Measurements from ENCODE around the gene DTNB. TPM values are rescaled to one million over a fixed set of nuclear protein-coding genes. Genes with fewer than 3 reads are reported as not detected.
"Not testable (repeated sequence)": the region's sequence is repeated elsewhere in the genome, so short reads cannot be mapped to it uniquely, and the experiment has no call there.

Gene DTNB
- polyA plus RNA-seq, 4 donors, result 16.4 to 22.2 (median 18.7) TPM

GRCh38 chr2:25633801-25634200, 39.6 kb downstream of the DTNB start:
- not testable (repeated sequence) for DNase-seq (ENCODE audit: low read depth in 4 of 4, low spot score in 3 of 4)

GRCh38 chr2:25632396-25632795, 41.0 kb downstream of the DTNB start:
- no peak for DNase-seq (ENCODE audit: low read depth in 4 of 4, low spot score in 3 of 4)

GRCh38 chr2:25624635-25625034, 48.7 kb downstream of the DTNB start:
- no peak for DNase-seq (ENCODE audit: low read depth in 4 of 4, low spot score in 3 of 4)

DNA sequence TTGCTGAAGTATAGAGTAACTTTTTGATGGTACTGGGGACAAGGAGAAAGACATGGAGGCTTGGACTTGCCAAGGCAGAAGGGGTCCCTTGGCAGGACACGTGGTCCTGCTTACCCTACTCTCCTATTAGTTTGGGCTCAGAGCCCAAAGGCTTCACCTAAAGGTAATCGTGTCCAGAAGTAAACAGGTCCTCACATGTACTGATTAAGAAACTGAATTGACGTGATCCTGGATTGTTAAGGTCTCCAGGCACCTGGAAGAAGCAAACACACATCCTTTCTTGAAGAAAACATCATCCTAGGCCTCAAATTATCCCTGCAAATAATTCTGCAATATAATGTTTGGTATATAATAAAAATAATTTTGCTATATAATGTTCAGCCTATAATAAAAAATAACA, 50.0 kb downstream of the DTNB start:
- no peak for DNase-seq (ENCODE audit: low read depth in 4 of 4, low spot score in 3 of 4)

DNA sequence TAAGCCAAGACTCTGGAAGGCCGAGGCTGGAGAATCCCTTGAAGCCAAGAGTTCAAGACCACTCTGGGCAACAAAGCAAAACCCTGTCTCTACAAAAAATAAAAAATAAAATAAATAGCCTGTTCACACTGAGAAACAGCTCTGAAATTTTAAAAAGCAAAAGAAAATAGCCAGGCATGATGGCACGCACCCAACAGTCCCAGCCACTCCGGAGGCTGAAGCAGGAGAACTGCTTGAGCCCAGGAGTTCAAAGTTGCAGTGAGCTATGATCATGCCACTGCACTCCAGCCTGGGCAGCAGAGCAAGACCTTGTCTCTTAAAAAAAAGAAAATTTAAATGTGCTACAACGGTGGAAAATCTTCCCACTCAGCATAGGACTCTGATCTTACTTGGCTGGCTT, 52.7 kb downstream of the DTNB start:
- DNase-seq (ENCODE audit: low read depth in 4 of 4, low spot score in 3 of 4), result no peak

GRCh38 chr2:25620077-25620476, 53.3 kb downstream of the DTNB start:
- DNase-seq (ENCODE audit: low read depth in 4 of 4, low spot score in 3 of 4), result no peak

GRCh38 chr2:25619185-25619584, 54.2 kb downstream of the DTNB start:
- no peak for DNase-seq (ENCODE audit: low read depth in 4 of 4, low spot score in 3 of 4)

DNA sequence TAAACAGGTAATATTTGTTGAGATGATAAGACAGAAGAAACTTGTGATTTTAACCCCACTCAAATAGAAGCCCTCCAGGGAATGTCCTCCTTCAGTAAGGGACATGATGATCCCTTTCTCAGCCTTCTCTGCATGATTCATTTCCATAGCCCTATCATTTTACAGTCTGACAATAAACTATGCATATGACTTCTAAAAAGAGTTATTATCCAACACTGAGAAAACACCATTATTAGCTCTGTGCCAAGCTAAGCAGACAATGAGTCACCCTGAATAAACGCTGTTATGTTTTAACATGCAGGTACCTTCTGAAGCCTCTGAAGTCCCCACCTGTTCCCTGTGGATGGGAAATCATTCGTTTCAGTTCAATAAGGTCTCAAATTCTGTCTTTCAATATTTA, 54.7 kb downstream of the DTNB start:
- no peak for DNase-seq (ENCODE audit: low read depth in 4 of 4, low spot score in 3 of 4)

DNA sequence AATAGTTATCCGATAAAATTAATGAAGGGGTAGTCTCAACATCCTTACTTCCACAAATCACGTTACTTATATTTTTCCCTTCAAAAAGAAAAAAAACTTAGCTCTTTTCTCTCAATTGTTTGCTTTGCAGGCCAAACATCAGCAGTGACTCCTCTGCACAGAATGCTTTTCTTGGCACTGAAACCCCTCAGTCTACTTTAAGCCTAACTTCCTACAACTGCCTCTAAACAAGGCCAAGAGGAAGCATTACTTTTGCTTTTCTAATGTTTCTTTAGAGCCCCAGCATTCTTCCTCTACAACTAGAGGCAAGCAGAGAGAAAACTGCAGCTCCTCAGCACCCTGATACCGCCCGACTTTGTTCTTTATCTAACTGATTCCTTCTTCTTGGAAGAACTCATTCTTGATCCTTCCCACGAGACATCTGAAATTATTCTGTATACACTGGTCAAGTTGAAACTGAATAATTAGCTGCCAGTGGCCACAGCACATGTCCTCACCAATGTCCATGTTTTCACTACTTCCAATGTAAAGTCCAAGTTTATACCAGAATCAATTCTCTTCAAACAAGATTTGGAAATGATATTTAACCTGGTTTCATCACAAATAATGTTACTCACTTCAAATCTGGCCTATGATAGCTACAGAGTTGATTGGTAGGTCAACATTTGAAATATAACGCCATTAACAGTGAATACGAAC, 55.3 kb downstream of the DTNB start:
- DNase-seq (ENCODE audit: low read depth in 4 of 4, low spot score in 3 of 4), result peak in 3 of 4 donors; percentile 20 to 28 (median 28)

DNA sequence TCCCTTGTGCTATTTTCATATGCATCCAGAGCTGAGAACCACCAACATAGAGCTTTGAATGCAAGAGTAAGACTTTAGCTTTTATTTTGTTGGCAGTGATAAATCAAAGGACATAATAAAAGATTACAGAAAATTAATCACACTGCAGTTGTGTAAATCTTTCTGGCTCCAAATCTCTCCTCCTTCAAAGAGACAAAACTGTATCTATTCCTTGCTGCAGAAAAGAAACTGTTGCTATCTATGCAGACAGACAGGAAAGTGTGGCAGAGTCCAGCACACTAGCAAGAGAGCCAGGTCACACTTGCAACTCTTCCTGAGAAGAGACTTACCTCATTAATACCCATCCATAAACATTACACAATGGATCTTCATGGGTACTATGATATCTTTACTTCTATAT, 57.5 kb downstream of the DTNB start:
- no peak for DNase-seq (ENCODE audit: low read depth in 4 of 4, low spot score in 3 of 4)

- no peak for DNase-seq (ENCODE audit: low read depth in 4 of 4, low spot score in 3 of 4)
Measured at GRCh38 chr2:25615386-25615785, 58.0 kb downstream of the DTNB start.

- DNase-seq (ENCODE audit: low read depth in 4 of 4, low spot score in 3 of 4), result no peak
Measured at GRCh38 chr2:25614711-25615110, 58.7 kb downstream of the DTNB start.

- no peak for DNase-seq (ENCODE audit: low read depth in 4 of 4, low spot score in 3 of 4)
Measured at GRCh38 chr2:25608718-25609117, 64.7 kb downstream of the DTNB start.

GRCh38 chr2:25606892-25607291, 66.5 kb downstream of the DTNB start:
- DNase-seq (ENCODE audit: low read depth in 4 of 4, low spot score in 3 of 4), result no peak

GRCh38 chr2:25602333-25602723, 71.0 kb downstream of the DTNB start:
- DNase-seq (ENCODE audit: low read depth in 4 of 4, low spot score in 3 of 4), result no peak

- not testable (repeated sequence) for DNase-seq (ENCODE audit: low read depth in 4 of 4, low spot score in 3 of 4)
Measured at GRCh38 chr2:25601711-25602332, 71.6 kb downstream of the DTNB start.

DNA sequence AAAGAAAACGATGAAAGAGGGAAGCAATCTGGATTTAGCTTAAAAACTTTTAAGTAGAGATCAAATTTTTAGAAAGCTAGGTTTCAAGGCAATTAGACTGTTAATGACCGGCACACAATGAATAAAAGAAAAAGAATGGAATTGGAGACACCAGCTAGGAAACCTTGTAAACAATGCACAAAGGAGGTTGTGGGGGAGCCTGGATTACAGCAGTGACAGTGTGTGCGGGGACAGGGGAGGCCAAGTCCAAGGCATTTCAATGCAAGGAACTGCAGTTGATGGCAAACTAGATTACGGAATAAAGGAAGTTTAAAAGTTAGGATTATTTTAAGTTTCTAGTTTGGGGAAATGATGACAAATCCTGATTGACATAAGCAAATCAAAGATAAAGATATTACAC, 74.5 kb downstream of the DTNB start:
- DNase-seq (ENCODE audit: low read depth in 4 of 4, low spot score in 3 of 4), result no peak

- no peak for DNase-seq (ENCODE audit: low read depth in 4 of 4, low spot score in 3 of 4)
Measured at GRCh38 chr2:25598332-25598731, 75.0 kb downstream of the DTNB start.

DNA sequence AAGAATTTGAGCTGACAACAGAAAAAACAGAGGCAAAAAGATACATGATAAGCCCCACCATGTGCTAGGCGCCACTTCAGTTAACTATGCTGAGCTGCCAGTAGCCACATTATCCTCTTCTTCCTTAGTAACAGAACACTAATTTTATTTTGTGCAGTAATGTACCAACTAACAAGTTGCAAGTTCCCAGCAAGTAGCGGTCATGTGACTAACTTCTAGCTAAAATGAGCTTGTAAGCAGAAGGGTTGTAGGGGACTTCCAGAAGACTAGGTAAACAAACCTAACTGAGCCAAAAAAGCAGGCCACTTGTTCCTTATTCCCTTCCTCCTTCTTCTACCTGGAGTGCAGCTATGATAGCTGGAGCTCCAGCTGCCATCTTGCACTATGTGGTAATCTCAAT, 75.5 kb downstream of the DTNB start:
- no peak for DNase-seq (ENCODE audit: low read depth in 4 of 4, low spot score in 3 of 4)

DNA sequence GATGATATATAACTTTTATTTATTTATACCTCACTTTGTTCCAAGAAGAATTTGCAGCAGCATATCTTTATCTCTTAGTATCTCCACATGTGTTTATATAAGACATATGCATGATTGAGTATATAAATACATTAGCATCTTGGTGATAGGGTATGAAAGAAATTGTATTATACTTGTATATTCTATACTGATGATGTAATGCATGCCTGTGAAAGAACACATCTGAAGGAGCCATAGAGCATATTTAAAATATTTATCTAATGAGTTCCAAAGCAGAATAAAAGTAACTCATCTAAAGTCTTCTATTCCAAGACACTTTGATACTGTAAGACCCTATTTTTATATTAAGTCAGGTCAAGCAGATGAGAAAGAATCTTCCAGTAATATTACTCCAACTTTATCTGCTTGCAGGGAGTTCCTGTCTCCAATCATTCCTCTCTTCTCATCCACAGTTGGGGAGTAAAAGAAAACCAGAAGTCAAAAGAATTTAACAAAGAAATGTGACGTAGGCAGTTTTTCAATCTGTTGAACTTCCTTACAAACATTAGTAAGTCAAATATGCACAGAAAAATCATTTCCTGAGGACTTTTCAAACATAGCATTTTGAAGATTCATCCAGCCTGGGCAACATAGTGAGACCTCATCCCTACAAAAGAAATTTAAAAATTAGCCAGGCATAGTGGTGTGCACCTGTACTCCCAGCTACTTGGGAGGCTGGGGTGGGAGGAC, 76.7 kb downstream of the DTNB start:
- DNase-seq (ENCODE audit: low read depth in 4 of 4, low spot score in 3 of 4), result no peak

- no peak for DNase-seq (ENCODE audit: low read depth in 4 of 4, low spot score in 3 of 4)
Measured at GRCh38 chr2:25595393-25595792, 78.0 kb downstream of the DTNB start.

DNA sequence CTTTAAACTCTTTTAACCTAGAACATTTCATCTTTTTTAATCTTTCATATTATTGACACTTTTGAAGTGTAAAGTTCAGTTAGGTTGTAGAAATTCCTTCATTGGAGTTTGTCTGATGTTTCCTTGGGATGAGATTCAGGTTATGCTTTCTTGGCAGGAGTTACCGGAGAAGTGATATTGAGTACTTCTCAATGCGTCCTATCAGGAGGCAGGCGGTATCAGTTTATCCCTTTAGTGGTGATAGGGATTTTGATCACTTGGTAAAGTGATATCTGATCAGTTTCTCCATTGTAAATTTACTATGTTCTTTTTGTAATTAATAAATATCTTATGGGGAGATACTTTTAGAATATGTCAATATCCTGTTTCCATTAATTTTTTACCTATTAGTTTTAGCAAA, 78.4 kb downstream of the DTNB start:
- DNase-seq (ENCODE audit: low read depth in 4 of 4, low spot score in 3 of 4), result no peak

Measured in right renal pelvis (tissue), 4 donors.